Esophagus mucosa (tissue), 1 donor: ENCODE measurements around the gene PTCHD1. TPM values are rescaled to one million over a fixed set of nuclear protein-coding genes. Genes with fewer than 3 reads are reported as not detected.
A peak's percentile ranks its signal among the peaks of the same experiment; 100 is the strongest.

Experiments
- ATAC-seq: fragments of 200-7000 bp; cut with Tn5 transposase; one replicate; pipeline ENCODE4 v1.9.1; 2020
- total RNA-seq: library from RNA; stranded (reverse); gene quantifications from one replicate; pipeline ENCODE4 v1.2.4, GENCODE V29; 2023
- donor health status: DM: yes; HTN: yes; CAD: no.

PTCHD1 gene
- under 0.01 TPM for total RNA-seq

DNA sequence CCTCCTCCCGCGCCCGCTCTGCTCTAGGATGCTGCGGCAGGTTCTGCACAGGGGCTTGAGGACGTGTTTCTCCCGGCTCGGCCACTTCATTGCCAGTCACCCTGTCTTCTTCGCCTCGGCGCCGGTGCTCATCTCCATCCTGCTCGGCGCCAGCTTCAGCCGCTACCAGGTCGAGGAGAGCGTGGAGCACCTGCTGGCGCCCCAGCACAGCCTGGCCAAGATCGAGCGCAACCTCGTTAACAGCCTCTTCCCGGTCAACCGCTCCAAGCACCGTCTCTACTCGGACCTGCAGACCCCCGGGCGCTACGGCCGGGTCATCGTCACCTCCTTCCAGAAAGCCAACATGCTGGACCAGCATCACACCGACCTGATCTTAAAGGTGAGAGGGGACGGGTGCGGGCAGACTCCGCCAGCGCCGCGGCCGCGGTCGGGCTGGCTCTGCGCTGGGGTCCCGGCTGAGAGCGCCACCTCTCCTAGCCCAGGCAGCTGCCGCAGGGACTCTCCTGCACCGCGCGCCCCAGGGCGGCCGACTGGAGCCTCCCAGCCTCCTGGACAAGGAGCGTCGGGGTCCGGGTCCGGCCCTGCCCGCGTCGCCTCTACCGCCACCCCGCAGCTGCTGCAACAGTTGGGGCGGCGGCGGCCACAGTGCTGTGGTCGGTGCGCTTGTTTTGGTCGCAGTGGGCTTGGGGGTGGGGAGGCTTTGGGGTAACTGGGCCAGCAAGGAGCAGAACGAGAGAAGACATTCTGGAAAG lies at the start of gene PTCHD1:
PTCHD1 (plus strand) TSS at position 2 of the 752 bp plus-strand sequence; CDS start at position 29, 27 bp downstream.
- no peak for ATAC-seq

DNA sequence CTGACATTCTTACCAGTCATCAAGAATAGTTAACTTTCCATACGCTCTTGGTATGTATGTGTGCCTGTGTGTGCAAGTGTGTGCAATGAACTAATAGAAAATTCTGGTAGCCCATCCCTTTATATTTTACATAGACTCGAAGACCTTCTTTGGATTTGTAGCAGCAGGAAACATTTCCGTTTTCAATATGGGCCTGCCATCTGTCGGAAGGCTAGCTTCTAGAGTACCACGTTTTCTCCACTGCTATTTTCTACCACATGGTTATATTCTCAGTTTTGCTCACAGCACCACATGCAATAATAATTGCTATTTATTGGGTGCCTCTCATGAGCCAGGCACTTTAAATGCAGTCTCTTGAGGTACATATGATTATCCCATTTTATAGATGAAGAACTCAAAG lies 47.9 kb upstream of the PTCHD1 start:
- ATAC-seq = no peak

DNA sequence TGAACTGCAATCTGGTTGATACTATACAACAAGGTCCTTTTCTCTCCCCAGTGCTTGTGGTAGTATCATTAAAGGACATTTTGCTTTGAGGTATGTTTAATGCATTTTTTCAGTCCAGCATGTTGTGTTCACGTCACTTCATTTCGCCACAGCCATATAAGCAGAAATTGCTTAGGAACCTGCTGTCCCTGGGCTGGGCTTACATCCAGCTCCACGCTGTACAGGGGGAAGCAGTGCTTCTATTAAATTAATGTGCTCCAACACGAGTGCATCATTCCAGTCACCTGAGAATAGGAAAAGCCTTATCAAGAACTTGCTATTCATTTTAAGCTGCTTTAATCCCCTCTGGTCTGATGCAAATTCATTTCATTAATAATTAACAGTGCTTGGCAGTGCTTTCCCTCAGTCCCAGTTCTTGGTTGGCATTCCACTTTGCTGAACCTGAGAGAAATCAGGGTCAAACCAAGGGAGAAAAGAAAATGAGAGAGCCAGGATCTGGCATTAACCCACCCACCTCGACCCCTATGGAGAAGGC lies 47.4 kb upstream of the PTCHD1 start:
- ATAC-seq = no peak

DNA sequence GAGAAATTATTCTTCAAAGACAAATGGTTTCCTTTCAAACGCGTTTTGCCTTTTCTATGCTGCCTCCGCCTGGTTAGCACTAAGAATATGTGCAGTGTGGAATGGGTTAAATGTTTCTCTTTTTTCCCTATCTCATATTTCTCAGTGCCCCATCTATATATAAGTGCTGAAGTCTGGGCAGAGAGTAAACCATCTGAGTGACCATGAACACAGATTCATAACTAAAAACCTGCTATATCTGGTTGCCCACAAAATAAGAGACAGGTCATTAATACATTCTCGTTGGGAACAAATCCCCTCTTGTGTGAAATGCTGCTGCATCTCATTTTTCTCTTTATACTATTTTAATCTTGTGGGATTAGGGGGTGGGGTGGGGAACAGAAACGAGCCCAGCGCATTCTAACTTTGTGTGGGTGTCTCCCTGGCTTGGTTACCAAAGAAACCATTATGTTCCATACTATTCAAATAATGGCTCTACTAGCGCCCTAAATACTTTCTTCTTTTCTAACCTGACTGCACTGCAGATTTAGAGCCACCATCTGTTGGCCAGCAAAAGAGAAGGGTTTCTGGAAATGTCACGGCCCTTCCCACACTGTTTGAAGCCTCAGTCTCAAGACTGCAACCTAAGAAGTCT lies 42.2 kb upstream of the PTCHD1 start:
- no peak for ATAC-seq

DNA sequence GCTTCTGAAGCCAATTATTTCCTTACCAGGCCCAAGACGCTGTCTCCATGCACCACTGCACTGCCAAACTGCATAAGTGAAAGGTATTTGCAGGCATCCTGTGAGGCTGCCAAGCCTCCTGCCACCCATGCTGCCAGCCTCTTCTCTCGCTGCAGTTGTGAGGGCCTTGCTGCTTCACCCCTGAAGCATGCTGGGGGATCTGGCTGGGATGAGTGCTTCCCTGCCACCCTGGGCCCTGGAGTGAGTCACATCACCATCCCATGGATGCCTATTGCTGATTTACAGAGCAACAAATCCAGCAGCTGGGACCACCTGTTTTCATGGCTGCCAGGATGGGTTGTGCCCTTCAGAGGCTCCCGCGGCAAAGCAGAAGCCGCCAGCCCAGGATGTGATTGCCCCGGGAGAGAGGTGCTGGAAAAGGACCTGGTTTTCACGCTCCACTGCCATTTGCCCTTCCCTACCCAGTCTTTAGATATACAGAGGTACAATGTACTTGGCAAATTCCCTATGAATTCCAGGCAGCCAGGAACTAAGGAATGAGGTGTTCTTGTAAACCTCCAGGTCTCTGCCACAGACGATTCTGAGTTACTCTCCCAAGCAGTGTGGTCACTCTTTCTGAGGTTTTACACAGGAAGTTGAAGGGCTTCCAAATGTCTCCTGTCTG lies 41.5 kb upstream of the PTCHD1 start:
- peak; percentile 53 for ATAC-seq

DNA sequence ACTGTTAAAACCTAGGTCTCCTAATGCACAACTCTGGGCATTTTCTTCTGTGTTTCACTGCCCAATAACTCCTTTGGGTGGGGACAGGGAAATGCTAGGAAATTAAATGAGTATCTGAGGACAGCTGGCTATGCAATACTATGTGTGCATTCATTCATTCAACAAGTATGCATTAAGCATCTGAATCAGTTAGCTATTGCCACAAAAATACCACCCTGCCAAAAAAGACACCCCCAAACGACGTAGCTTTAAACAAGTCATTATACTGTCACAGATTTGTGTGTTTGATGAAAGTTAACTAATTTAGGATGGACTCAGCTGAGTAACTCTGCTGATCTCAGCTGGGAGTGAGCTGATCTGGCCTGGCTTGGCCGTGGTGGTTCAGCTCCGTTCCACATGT lies 29.8 kb upstream of the PTCHD1 start:
- ATAC-seq = no peak

DNA sequence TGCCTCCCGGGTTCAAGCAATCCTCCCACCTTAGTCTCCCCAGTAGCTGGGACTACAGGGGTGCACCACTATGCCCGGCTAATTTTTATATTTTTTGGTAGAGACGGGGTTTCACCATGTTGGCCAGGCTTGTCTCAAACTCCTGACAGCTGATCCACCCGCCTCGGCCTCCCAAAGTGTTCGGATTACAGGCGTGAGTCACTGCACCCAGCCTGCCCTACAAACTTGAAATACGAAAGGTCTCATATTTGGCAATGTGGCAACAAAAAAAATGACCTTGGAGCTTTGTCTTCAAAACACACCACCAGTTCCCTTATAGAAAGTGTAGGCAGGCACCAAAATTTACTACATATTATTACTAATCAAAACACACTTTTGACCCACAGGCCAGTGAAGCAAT lies 22.9 kb upstream of the PTCHD1 start:
- no peak for ATAC-seq

DNA sequence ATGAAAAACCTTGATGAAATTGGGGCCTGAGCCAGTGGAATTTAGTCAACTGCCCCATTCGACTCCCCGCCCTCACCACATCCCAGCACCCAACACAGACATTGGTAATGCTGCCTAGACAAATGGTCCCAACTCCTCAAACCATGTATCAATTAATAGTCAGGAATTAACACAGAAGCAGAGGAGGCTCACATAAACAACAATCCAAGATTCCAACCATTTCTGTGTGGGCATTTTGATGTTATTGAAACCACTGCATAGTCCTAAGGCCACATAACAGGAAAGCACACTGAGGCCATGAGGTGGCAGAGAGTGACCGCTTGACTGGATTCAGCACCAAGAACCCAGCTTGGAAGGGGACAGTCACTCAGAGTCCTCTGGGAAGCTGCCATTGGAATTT lies 22.5 kb upstream of the PTCHD1 start:
- ATAC-seq = no peak

DNA sequence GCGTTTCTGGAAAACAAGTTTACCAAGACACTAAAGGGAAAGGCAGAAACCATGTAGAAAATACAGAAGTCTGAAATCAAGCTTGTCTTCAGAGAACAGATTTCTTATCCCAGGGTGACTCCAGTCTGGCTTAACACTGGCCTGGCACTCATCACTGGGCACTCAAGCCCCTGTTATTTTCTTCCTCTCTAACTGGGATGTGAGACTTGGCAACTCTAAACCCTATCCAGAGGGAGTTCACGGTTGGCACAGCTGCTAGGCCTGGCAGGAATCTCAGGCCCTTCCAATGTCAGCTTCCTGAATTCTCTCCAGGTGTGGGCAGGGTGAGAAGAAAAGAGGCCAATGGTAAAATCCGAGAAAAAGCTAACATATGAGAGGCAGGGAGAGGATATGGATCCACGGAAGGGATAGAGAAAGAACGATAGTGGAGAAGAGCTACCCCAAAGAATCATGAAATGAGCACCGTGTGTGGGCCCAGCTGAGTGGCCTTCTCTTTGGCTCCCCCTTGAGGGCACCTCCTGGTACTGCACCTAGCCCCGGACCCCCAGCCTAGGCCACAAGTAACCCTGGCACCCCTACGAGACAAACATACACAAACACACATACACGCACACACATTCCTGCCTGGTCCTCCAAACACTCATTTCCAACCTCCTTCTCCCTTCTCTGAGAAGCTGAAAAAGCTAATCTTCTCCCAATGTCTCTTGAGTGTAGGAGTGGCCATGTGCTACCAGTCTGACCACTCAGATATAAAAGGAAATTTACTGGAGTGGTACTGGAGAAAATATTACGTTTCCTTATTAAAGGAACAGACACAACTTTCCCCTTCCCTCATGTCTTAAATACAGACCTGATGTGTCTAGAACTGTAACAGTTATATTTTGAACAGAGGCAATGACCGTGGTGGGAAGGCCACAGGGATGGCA lies 16.6 kb upstream of the PTCHD1 start:
- peak; percentile 64 for ATAC-seq

DNA sequence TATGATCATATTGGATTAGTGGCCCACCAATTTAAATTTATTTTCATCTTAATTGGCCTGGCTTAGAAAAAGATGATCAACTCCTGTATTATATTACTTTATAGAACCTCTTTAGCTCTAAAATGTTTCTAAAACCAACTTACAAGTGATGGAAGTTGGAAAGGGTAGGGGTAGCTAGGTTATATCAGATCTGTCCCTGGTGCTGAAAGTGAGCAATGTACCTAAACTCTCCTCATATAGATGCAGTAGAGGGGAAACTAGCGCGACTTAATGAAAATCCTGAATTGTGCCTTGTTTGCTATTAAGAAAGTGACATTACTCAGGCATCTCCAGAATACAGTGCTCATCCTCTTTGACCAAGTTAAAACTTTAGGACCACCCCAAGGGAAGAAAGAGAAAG lies 7.5 kb upstream of the PTCHD1 start:
- ATAC-seq = no peak

DNA sequence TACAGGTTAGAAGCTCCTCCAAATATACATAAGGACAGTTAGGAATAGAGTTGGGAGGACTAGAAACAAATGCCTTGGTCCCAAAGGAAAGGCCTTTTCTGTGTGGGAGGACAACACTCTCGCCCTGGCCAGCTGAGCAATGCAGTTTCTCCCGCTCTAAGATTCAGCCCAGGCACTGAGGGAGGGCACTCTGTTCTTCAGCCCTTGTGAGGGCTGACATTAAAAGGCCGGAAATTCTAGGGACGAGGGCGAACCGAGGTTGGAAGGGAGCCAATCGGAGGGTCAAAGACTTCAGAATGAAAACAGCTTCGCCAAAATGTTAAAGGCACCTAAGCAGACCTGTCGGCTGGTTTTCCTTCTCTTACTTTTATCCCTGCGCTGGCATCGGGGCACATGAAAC lies 2.9 kb upstream of the PTCHD1 start:
- no peak for ATAC-seq

DNA sequence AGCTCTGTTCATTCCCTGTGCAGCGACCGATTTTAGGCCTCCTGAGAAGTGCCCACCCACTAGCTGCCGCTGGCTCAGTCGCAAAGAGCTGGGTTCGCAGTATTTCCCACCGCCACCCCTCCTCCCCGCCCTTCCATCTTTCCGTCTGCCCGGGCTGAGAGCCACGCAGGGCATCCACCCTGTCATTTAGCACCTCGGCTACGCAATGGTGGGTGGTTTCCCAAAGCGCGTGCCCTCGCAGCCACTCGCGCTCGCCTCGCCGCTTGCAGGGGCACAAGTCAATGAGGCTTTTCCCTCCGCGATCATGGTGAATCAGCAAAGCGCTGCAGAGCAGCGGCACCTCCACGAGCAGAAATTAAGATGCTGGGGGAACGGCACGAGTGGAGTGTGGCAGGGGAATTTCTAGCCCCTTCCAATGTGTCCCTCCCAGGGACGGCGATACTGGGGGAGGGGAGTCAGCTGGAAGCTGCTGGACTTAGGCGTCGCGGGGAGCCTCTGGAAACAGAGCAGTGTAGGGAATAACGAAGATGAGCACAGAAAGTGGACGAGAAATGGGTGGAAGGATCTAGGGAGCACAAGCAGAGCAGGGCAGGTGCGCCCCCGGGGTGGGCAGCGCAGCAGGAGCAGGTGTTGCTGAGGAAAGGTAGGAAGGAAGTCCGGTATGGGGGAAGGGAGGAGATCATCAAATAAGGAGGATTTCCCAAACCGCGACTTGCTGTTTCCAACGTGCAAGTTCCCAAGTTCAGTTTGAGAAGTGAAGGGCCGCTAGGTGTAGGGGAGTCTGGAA lies 2.4 kb upstream of the PTCHD1 start:
- ATAC-seq = no peak

DNA sequence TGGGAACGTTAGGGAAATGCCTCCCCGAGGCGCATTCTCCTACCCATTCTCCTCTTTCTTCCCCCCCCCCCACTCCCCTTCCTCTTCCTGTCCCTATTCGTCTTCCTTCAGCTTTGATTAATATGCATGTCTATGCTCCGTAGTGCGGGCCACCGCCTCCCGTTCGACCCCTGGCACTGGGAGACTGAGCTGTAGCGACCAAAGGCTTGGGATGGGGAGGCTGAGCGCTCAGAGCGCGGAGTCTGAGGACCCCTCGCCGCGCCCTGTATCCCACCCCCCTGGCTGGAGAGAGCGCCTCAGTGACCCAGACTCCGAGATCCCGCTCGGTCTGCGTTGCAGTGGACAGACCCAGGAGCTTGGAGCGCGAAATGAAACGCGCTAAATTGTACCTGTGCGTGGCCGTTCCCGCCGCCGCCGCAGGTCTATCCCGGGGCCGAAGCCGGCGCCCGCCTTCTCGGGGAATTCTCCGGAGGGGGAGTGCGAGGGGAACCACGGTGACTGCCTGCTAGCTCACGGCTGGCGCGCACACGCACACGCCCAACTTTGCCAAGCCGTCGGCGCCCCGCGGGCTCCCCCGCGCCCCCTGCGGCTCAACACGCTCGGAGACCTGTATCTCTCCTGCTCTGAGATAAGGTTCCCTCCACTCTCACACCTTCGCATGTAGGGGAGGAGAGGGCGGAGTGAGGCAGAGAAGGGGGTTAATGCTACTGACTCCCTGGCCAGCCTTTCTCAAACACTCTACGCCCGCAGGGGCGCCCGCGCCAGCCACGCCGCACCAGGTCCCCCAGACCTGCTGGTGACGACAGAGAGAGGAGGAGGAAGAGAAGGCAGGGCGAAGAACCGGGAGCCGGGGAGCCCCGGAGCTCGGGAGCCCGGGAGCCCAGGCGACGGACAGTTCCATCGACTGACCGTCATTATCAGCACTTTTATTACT lies 1.5 kb upstream of the PTCHD1 start:
- no peak for ATAC-seq

DNA sequence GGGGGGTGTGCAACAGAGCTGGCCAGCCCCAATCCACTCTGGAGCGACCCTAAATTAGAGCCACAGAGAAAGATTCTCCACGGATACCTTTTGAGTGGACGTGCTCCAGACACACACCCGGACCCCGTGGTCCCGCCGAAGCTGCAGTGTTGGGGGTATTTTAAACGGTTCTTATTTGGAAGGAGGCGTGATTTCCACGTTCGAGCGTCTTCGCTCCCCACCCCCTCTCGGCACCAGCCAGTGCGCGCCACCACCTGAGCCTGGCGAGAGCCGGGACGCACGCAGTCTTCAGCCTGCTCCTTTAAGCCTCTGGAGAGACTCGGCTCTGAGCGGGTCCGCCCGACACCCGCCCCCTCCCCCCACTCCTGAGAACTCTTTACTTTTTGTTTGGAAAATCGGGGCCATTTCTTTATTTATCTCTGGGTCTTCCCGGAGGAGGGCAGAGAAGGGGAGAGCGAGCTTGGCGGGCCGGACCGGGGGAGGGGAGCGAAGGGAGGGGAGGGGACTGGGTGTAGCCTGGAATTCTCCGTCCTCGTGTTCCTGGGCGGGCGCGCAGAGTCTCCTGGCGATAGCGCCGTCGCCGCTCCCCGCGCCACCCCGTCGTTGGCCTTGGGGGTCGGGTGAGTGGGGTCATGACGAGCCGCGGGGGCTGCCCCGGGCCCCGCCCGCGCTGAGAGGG lies 668 bp upstream of the PTCHD1 start:
- ATAC-seq = no peak

DNA sequence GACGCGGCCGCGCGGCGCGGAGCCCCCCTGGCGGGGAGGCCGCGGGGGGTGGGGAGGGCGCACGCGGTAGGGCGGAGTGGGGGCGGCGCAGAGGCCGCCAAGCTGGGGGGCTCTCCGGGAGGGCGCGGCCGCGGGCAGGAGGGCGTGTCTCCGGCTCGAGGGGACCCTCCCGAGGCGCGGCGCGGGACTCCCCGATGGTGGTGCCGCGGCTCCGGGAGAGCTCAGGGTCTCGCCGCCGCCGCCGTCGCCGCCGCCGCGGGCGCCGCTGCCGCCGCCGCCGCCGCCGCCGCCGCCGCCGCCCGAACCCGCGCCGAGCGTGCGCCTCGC lies 165 bp upstream of the PTCHD1 start:
- ATAC-seq = no peak

DNA sequence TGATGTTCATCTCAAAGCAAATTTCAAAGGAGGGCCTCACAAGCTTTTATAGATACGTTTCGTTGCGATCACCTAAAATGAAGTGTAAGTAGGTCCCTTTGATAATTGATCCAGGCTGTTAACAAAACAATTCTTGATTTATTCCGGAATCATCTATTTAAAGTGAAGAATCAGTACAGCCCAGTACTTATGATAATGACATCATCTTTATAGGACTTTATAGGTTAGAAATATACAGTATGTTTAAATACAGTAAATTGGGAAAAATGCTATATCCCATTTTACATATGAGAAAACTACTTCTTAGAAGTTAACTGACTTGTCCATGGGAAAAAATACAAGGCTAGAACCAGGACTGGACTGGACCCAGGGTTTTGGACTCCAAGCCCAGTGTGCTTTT lies 3.7 kb downstream of the PTCHD1 start:
- ATAC-seq = no peak

DNA sequence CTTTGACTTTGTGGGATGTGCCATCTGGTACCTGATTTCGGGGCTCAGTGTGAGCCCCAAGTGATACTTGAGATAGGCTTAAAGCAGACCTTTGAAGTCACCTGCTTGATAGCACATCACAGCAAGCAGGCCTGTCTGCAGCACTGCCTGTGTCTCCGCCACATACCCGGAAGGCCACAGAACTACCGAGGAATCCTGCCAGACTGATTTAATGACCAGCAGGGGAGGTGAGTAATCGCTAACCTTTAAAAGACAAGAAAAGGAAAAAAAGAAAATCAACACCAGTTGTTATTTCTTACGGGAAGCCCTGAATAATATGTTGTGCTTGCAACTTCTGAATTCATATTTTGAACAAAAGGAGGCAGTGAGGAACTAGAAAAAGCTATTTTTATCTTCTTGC lies 6.8 kb downstream of the PTCHD1 start:
- no peak for ATAC-seq

DNA sequence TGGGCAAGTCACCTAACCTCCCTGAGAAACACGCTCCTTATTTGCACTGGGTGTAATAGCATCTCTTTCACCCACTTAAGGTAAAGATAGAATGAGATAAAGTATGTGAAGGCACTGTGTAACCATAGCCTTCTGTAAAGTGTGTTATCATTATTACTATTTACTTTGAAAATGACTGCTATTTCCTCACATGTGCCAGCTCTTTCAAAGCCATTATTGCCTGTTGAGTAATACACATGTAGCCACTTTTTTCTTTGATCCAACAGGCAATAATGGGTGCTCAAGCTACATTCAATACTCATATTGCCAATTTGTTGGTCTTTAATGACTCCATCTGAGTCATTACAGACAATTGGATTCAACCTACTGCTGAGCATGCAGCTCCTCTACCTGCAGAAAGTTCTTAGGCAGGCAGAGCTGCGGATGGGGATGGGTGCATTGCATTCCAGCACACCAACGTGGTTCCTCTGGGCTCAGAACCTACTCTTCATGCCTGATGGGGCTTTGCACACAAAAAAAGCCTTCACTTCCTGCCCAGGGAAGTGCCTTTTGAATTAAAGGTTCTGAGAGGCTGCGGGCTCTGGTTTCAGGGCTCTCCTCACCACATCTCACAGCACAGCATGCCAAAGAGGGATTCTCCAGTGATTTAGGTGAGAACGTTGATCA lies 9.7 kb downstream of the PTCHD1 start:
- no peak for ATAC-seq

DNA sequence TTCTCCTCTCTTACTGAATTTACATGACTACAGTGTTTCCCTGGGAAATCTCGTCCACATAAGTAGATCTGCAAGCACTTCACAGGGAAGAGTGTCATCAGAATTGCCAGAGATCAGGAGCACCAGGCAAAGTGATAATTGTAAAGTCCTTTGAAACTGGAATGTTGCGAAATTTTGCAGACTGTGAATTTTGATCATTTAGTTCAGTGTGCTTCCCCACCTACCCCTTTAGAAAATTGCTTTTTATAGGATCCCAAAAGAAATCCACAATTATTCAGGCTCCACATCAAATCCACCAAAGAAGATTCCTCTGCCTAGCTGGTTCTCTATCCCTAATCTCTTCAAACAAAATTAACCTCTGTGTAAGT lies 10.2 kb downstream of the PTCHD1 start:
- no peak for ATAC-seq

DNA sequence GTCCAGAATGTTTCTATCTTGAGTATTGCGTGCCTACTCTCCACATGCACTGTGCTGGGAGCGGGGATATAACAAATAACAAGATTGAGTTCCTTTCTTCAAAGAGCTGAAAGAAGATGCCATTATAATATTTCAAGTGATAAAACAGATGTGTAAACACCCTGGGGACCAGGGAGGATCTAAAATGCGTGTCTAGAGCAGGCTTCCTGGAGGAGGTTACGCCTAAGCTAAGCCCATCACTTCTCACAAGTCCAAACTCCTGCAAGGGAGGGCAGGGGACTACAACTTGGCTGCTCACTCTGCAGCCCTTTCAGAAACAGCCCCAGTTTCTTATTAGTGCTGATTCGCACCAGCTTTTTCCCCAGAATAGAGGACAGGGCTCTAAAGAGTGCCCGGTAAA lies 21.5 kb downstream of the PTCHD1 start:
- ATAC-seq = no peak
